SJCRH30 (cell line): ENCODE results near the gene SORCS2. TPM values are rescaled to one million over a fixed set of nuclear protein-coding genes. Genes with fewer than 3 reads are reported as not detected.

Experiments
- DNase-seq, 2 experiments: peaks; one replicate each; pipeline ENCODE4 v3.0.0-alpha.2; 2015 to 2020
- H3K27ac ChIP-seq: fragments of 250-450 bp; sonication (Bioruptor Pico); 2 replicates; pipeline ENCODE4 v1.5.1; 2020; ENCODE audit warnings: mild to moderate bottlenecking, moderate library complexity
- H3K27me3 ChIP-seq: fragments of 250-450 bp; sonication (Bioruptor Pico); 2 replicates; pipeline ENCODE4 v1.5.1; 2020; ENCODE audit warnings: mild to moderate bottlenecking, moderate library complexity
- H3K36me3 ChIP-seq: fragments of 250-450 bp; sonication (Bioruptor Pico); 2 replicates; pipeline ENCODE4 v1.5.1; 2020; ENCODE audit warnings: mild to moderate bottlenecking, moderate library complexity
- H3K4me1 ChIP-seq: fragments of 250-450 bp; sonication (Bioruptor Pico); 2 replicates; pipeline ENCODE4 v1.5.1; 2020; ENCODE audit warnings: mild to moderate bottlenecking, moderate library complexity
- H3K4me3 ChIP-seq: fragments of 250-450 bp; sonication (Bioruptor Pico); 2 replicates; pipeline ENCODE4 v1.5.1; 2020; ENCODE audit warnings: mild to moderate bottlenecking, moderate library complexity
- H3K9me3 ChIP-seq: fragments of 250-450 bp; sonication (Bioruptor Pico); replicated peaks from 2 replicates; pipeline ENCODE4 v1.5.1; 2020; ENCODE audit warnings: mild to moderate bottlenecking, moderate library complexity
- total RNA-seq: library from RNA; depleted of rRNA; stranded (reverse); fragments of >200 nt; shearing (Covaris generic); gene quantifications from 2 replicates; pipeline ENCODE4 v1.2.3, GENCODE V29; 2014

The SORCS2 gene
- total RNA-seq, 1 experiment from 2014 or later, result 1.4 TPM

GRCh38 chr4:7332216-7333023, 140.1 kb downstream of the SORCS2 start:
- peaks cover 29% of the 10 kb centered on the region for H3K4me1 ChIP-seq

GRCh38 chr4:7333024-7333780, 140.9 kb downstream of the SORCS2 start:
- no peaks in the 10 kb centered on the region for H3K27me3 ChIP-seq
- no peak for DNase-seq
- H3K4me3 ChIP-seq, result no peak overlapping the region
- no peak overlapping the region for H3K27ac ChIP-seq
- H3K4me1 ChIP-seq, result peaks cover 26% of the 10 kb centered on the region
- no peaks in the 10 kb centered on the region for H3K9me3 ChIP-seq
- H3K36me3 ChIP-seq, result no peaks in the 10 kb centered on the region

More at GRCh38 chr4:7332216-7333023, 140.1 kb downstream of the SORCS2 start:
- Histone ChIP-seq H3K27ac (no peak overlapping the region), H3K9me3 (no peaks in the 10 kb centered on the region), H3K36me3 (no peaks in the 10 kb centered on the region), H3K4me3 (no peak overlapping the region), H3K27me3 (no peaks in the 10 kb centered on the region)
- DNase-seq, result peak; percentile 55 to 60

GRCh38 chr4:7333801-7334421, 141.6 kb downstream of the SORCS2 start:
- Histone ChIP-seq H3K4me1 (peaks cover 22% of the 10 kb centered on the region), H3K27me3 (no peaks in the 10 kb centered on the region), H3K4me3 (no peak overlapping the region), H3K9me3 (no peaks in the 10 kb centered on the region), H3K27ac (no peak overlapping the region), H3K36me3 (no peaks in the 10 kb centered on the region)
- no peak for DNase-seq

- no peaks in the 10 kb centered on the region for H3K36me3 ChIP-seq
- no peak for DNase-seq
- H3K4me3 ChIP-seq, result no peak overlapping the region
- H3K9me3 ChIP-seq, result no peaks in the 10 kb centered on the region; the same call in 1 of the 2 replicates
- no peaks in the 10 kb centered on the region for H3K27me3 ChIP-seq
- peak overlapping the region; percentile 48 for H3K27ac ChIP-seq
- peaks cover 22% of the 10 kb centered on the region for H3K4me1 ChIP-seq
Observed at GRCh38 chr4:7334521-7335275, 142.4 kb downstream of the SORCS2 start.

- no peaks in the 10 kb centered on the region; the same call in 1 of the 2 replicates for H3K9me3 ChIP-seq
- H3K4me3 ChIP-seq, result no peak overlapping the region
- peak; percentile 82 to 84 for DNase-seq
- no peaks in the 10 kb centered on the region for H3K36me3 ChIP-seq
- H3K4me1 ChIP-seq, result peaks cover 22% of the 10 kb centered on the region
- no peaks in the 10 kb centered on the region for H3K27me3 ChIP-seq
- peak overlapping the region; percentile 48 for H3K27ac ChIP-seq
Observed at GRCh38 chr4:7335344-7336066, 143.2 kb downstream of the SORCS2 start.

GRCh38 chr4:7336067-7336569, 143.8 kb downstream of the SORCS2 start:
- Histone ChIP-seq H3K27me3 (no peaks in the 10 kb centered on the region), H3K9me3 (no peaks in the 10 kb centered on the region; the same call in 1 of the 2 replicates), H3K27ac (peak overlapping the region; percentile 48), H3K4me1 (peaks cover 22% of the 10 kb centered on the region), H3K4me3 (no peak overlapping the region), H3K36me3 (no peaks in the 10 kb centered on the region)
- DNase-seq, result no peak

GRCh38 chr4:7336732-7337131, 144.4 kb downstream of the SORCS2 start:
- peaks cover 22% of the 10 kb centered on the region for H3K4me1 ChIP-seq
- H3K27me3 ChIP-seq, result no peaks in the 10 kb centered on the region
- no peak overlapping the region for H3K4me3 ChIP-seq
- H3K36me3 ChIP-seq, result no peaks in the 10 kb centered on the region
- no peaks in the 10 kb centered on the region; the same call in 1 of the 2 replicates for H3K9me3 ChIP-seq
- DNase-seq, result no peak
- H3K27ac ChIP-seq, result no peak overlapping the region

- H3K4me3 ChIP-seq, result no peak overlapping the region
- H3K9me3 ChIP-seq, result no peaks in the 10 kb centered on the region; the same call in 1 of the 2 replicates
- no peaks in the 10 kb centered on the region for H3K27me3 ChIP-seq
- no peaks in the 10 kb centered on the region for H3K36me3 ChIP-seq
- peaks cover 16% of the 10 kb centered on the region for H3K4me1 ChIP-seq
- no peak overlapping the region for H3K27ac ChIP-seq
- DNase-seq, result no peak
Observed at GRCh38 chr4:7337196-7338058, 145.1 kb downstream of the SORCS2 start.

- no peaks in the 10 kb centered on the region; the same call in 1 of the 2 replicates for H3K9me3 ChIP-seq
- no peak overlapping the region for H3K4me3 ChIP-seq
- peaks cover 11% of the 10 kb centered on the region; the same call in 1 of the 2 replicates for H3K4me1 ChIP-seq
- H3K27ac ChIP-seq, result no peak overlapping the region
- DNase-seq, result no peak
- no peaks in the 10 kb centered on the region for H3K27me3 ChIP-seq
- H3K36me3 ChIP-seq, result no peaks in the 10 kb centered on the region
Observed at GRCh38 chr4:7338059-7338452, 145.7 kb downstream of the SORCS2 start.

GRCh38 chr4:7338876-7339623, 146.7 kb downstream of the SORCS2 start:
- DNase-seq, result no peak
- Histone ChIP-seq H3K4me1 (peaks cover 10% of the 10 kb centered on the region; the same call in 1 of the 2 replicates), H3K4me3 (no peak overlapping the region), H3K36me3 (no peaks in the 10 kb centered on the region), H3K27ac (no peak overlapping the region), H3K9me3 (no peaks in the 10 kb centered on the region; the same call in 1 of the 2 replicates), H3K27me3 (no peaks in the 10 kb centered on the region)

- DNase-seq, result no peak
- no peaks in the 10 kb centered on the region for H3K27me3 ChIP-seq
Observed at GRCh38 chr4:7339751-7340552, 147.6 kb downstream of the SORCS2 start.

More at GRCh38 chr4:7339751-7340552, 147.6 kb downstream of the SORCS2 start:
- H3K36me3 ChIP-seq, result no peaks in the 10 kb centered on the region
- peaks cover 9% of the 10 kb centered on the region; the same call in 1 of the 2 replicates for H3K4me1 ChIP-seq
- H3K4me3 ChIP-seq, result no peak overlapping the region
- H3K9me3 ChIP-seq, result no peaks in the 10 kb centered on the region; the same call in 1 of the 2 replicates
- no peak overlapping the region for H3K27ac ChIP-seq
